H1 (cell line): Measurements from ENCODE around the gene IFT80. TPM values are rescaled to one million over a fixed set of nuclear protein-coding genes. Genes with fewer than 3 reads are reported as not detected.

ENCODE experiments used
- CTCF ChIA-PET: fragments of 300-600 bp; sonication (Branson Sonifier 250); formaldehyde crosslinking; loops from one replicate; lab custom pipeline; 2021; ENCODE audit not compliant: partially characterized antibody; lab: Charles Lee
- POLR2A ChIA-PET: fragments of 300-600 bp; sonication (Branson Sonifier 250); formaldehyde crosslinking; loops from one replicate; lab custom pipeline; 2021; ENCODE audit warnings: inconsistent platforms; ENCODE audit not compliant: partially characterized antibody; lab: Charles Lee
- DNase-seq, 2 experiments: peaks; one replicate each; pipeline versions ENCODE4 v3.0.0 to v3.0.0-alpha.2; 2010 to 2022; ENCODE audit warnings: low spot score in 2 of 2, low read depth in 1 of 2, mixed read lengths in 1 of 2
- FAIRE-seq: peaks from 2 replicates; lab custom pipeline; 2011; peaks lifted over from hg19 to GRCh38; lab: Jason Lieb, UNC
- H2AFZ ChIP-seq: 2 replicates; pipeline ENCODE4 v1.8.1; 2012; ENCODE audit warnings: low read length, inconsistent platforms
- H2AK5ac ChIP-seq: 2 replicates; pipeline ENCODE4 v1.6.1; 2013; ENCODE audit warnings: low read depth, low read length
- H2BK120ac ChIP-seq: replicated peaks from 2 replicates; pipeline ENCODE3; 2013; ENCODE audit warnings: low read depth, low read length, inconsistent platforms
- H2BK12ac ChIP-seq: 2 replicates; pipeline ENCODE4 v1.6.1; 2013; ENCODE audit warnings: low read depth, low read length
- H2BK15ac ChIP-seq: 2 replicates; pipeline ENCODE4 v1.6.1; 2013; ENCODE audit warnings: low read length
- H2BK20ac ChIP-seq: 2 replicates; pipeline ENCODE4 v1.6.1; 2013; ENCODE audit warnings: low read length
- H2BK5ac ChIP-seq: 2 replicates; pipeline ENCODE4 v1.6.1; 2013; ENCODE audit warnings: low read depth, low read length
- H3K14ac ChIP-seq: 2 replicates; pipeline ENCODE4 v1.6.1; 2013; ENCODE audit warnings: inconsistent platforms; ENCODE audit not compliant: insufficient read length
- H3K18ac ChIP-seq: 2 replicates; pipeline ENCODE4 v1.6.1; 2013; ENCODE audit warnings: low read length; ENCODE audit errors: extremely low read depth
- H3K23ac ChIP-seq: 2 replicates; pipeline ENCODE4 v1.6.1; 2013; ENCODE audit warnings: inconsistent platforms; ENCODE audit not compliant: insufficient read length
- H3K23me2 ChIP-seq: 2 replicates; pipeline ENCODE4 v1.6.1; 2013; ENCODE audit warnings: low read depth, low read length
- H3K27ac ChIP-seq: 2 replicates; pipeline ENCODE4 v1.6.1; 2011; ENCODE audit warnings: low read depth, low read length, inconsistent platforms
- H3K27me3 ChIP-seq, 4 experiments: replicated peaks in 1 of 4; 1 replicate in 1 of 4; 2 replicates in 3 of 4; pipeline versions ENCODE4 v1.6.1 to v1.8.1; 2011 to 2013; ENCODE audit warnings: low read length in 3 of 4, mild to moderate bottlenecking in 3 of 4, inconsistent platforms in 2 of 4, mixed read lengths in 2 of 4, moderate library complexity in 1 of 4; ENCODE audit not compliant: control insufficient read depth in 3 of 4, insufficient read depth in 3 of 4; ENCODE audit errors: extremely low read depth in 1 of 4
- H3K36me3 ChIP-seq, 4 experiments: 2 replicates each; pipeline versions ENCODE4 v1.6.1 to v1.8.1; 2011 to 2013; ENCODE audit warnings: mild to moderate bottlenecking in 4 of 4, low read length in 3 of 4, moderate library complexity in 2 of 4, control low read depth in 1 of 4, inconsistent platforms in 1 of 4; ENCODE audit not compliant: insufficient read depth in 4 of 4, control insufficient read depth in 2 of 4
- H3K4ac ChIP-seq: replicated peaks from 2 replicates; pipeline ENCODE3; 2013; ENCODE audit warnings: low read length, low read depth, mixed read lengths, inconsistent platforms; ENCODE audit not compliant: insufficient read length
- H3K4me1 ChIP-seq, 4 experiments: replicated peaks in 1 of 4; 1 replicate in 1 of 4; 2 replicates in 3 of 4; pipeline versions ENCODE4 v1.6.1 to v1.8.1; 2011 to 2013; ENCODE audit warnings: low read length in 3 of 4, inconsistent platforms in 2 of 4, mixed read lengths in 1 of 4; ENCODE audit not compliant: insufficient read depth in 4 of 4, control insufficient read depth in 3 of 4
- H3K4me2 ChIP-seq, 2 experiments: 2 replicates each; pipeline versions ENCODE4 v1.6.1 to v1.8.1; 2011 to 2013; ENCODE audit warnings: low read depth in 2 of 2, low read length in 2 of 2, control low read depth in 1 of 2, inconsistent platforms in 1 of 2, mild to moderate bottlenecking in 1 of 2; ENCODE audit not compliant: insufficient read depth in 1 of 2
- H3K4me3 ChIP-seq, 4 experiments: fragments of 200-600, 300-600 bp in 1 of 4; sonication (generic), shearing (Covaris generic), sonication (Bioruptor Twin) in 1 of 4; 2 replicates each; pipeline versions ENCODE4 v1.5.1 to v1.8.1; 2011 to 2016; ENCODE audit warnings: low read length in 4 of 4, low read depth in 3 of 4, control low read depth in 2 of 4, inconsistent platforms in 2 of 4, mild to moderate bottlenecking in 2 of 4, mixed read lengths in 1 of 4, moderate library complexity in 1 of 4; ENCODE audit not compliant: insufficient read depth in 2 of 4; ENCODE audit errors: extremely low read depth in 1 of 4
- H3K56ac ChIP-seq: replicated peaks from 2 replicates; pipeline ENCODE3; 2013; ENCODE audit warnings: low read depth, mild to moderate bottlenecking, mixed read lengths, low read length, inconsistent platforms; ENCODE audit not compliant: insufficient read length
- H3K79me1 ChIP-seq: 2 replicates; pipeline ENCODE4 v1.6.1; 2013; ENCODE audit warnings: low read depth, low read length, control low read depth
- H3K79me2 ChIP-seq, 2 experiments: 2 replicates each; pipeline versions ENCODE4 v1.6.1 to v1.8.1; 2012 to 2013; ENCODE audit warnings: low read length in 2 of 2, mild to moderate bottlenecking in 2 of 2, inconsistent platforms in 1 of 2; ENCODE audit not compliant: insufficient read depth in 2 of 2, control insufficient read depth in 1 of 2
- H3K9ac ChIP-seq, 4 experiments: replicated peaks in 1 of 4; 1 replicate in 1 of 4; 2 replicates in 3 of 4; pipeline versions ENCODE4 v1.6.1 to v1.8.1; 2011 to 2013; ENCODE audit warnings: low read depth in 3 of 4, low read length in 3 of 4, control low read depth in 2 of 4, mild to moderate bottlenecking in 2 of 4, moderate library complexity in 2 of 4, inconsistent platforms in 1 of 4; ENCODE audit errors: extremely low read depth in 1 of 4
- H3K9me3 ChIP-seq, 2 experiments: 2 replicates each; pipeline versions ENCODE4 v1.6.1 to v1.8.1; 2012 to 2013; ENCODE audit warnings: mild to moderate bottlenecking in 2 of 2, moderate library complexity in 2 of 2, control low read depth in 1 of 2, inconsistent platforms in 1 of 2, low read depth in 1 of 2, low read length in 1 of 2, mixed read lengths in 1 of 2; ENCODE audit not compliant: insufficient read depth in 2 of 2
- H4K20me1 ChIP-seq, 2 experiments: replicated peaks in 1 of 2; 2 replicates each; pipeline versions ENCODE3 to v1.8.1; 2011 to 2013; ENCODE audit warnings: inconsistent platforms in 2 of 2, low read length in 2 of 2, mild to moderate bottlenecking in 1 of 2; ENCODE audit not compliant: insufficient read depth in 2 of 2, control insufficient read depth in 1 of 2
- H4K5ac ChIP-seq: 2 replicates; pipeline ENCODE4 v1.6.1; 2013; ENCODE audit warnings: low read length, low read depth, mixed read lengths, inconsistent platforms; ENCODE audit not compliant: insufficient read length
- H4K8ac ChIP-seq: 2 replicates; pipeline ENCODE4 v1.8.0; 2013; ENCODE audit warnings: mild to moderate bottlenecking, moderate library complexity, low read length, inconsistent platforms; ENCODE audit not compliant: insufficient read depth; ENCODE audit errors: extremely low read depth
- H4K91ac ChIP-seq: replicated peaks from 2 replicates; pipeline ENCODE3; 2013; ENCODE audit warnings: low read length, mixed read lengths, inconsistent platforms; ENCODE audit not compliant: insufficient read length
- CBX5 ChIP-seq: fragments of 300-800, 300-1000 bp; sonication (generic); IDR thresholded peaks from 2 replicates; pipeline ENCODE4 v1.7.1; 2016; ENCODE audit warnings: antibody characterized with exemption, low read length, low read depth
- CTBP2 ChIP-seq: IDR thresholded peaks from 2 replicates; pipeline ENCODE4 v1.7.0; 2011; ENCODE audit warnings: borderline replicate concordance, mild to moderate bottlenecking, moderate library complexity, mixed read lengths, low read length; ENCODE audit not compliant: insufficient read depth, insufficient read length
- EP300 ChIP-seq, 2 experiments: IDR thresholded peaks; 1 replicate in 1 of 2; 2 replicates in 1 of 2; pipeline ENCODE4 v1.6.1; 2011 to 2012; ENCODE audit warnings: low read depth in 2 of 2, low read length in 2 of 2, mild to moderate bottlenecking in 2 of 2, borderline replicate concordance in 1 of 2, inconsistent platforms in 1 of 2, moderate library complexity in 1 of 2
- EZH2 ChIP-seq: fragments of 200-600 bp; sonication (generic); IDR thresholded peaks from 2 replicates; pipeline ENCODE4 v1.7.1; 2012; ENCODE audit warnings: low read depth, mild to moderate bottlenecking, moderate library complexity, low read length, inconsistent platforms; ENCODE audit not compliant: severe bottlenecking
- JUN ChIP-seq: IDR thresholded peaks from 2 replicates; pipeline ENCODE4 v1.6.1; 2011; ENCODE audit warnings: low read depth, mild to moderate bottlenecking, improper control_type of control experiment, low read length
- KDM5A ChIP-seq: fragments of 200-600 bp; IDR thresholded peaks from 2 replicates; pipeline ENCODE4 v1.7.1; 2012; ENCODE audit warnings: mild to moderate bottlenecking, low read length, inconsistent platforms, mixed read lengths
- RFX5 ChIP-seq: IDR thresholded peaks from 2 replicates; pipeline ENCODE4 v1.6.1; 2011; ENCODE audit warnings: low read depth, low read length, improper control_type of control experiment, borderline replicate concordance
- SAP30 ChIP-seq: fragments of 300-600 bp; sonication (generic); IDR thresholded peaks from 2 replicates; pipeline ENCODE4 v1.7.1; 2012; ENCODE audit warnings: low read length, moderate library complexity, mild to moderate bottlenecking, inconsistent platforms; ENCODE audit not compliant: insufficient read depth, insufficient replicate concordance
- SP1 ChIP-seq: IDR thresholded peaks from 2 replicates; pipeline ENCODE4 v1.6.1; 2011; ENCODE audit warnings: low read depth, low read length
- SP2 ChIP-seq: IDR thresholded peaks from 2 replicates; pipeline ENCODE4 v1.6.1; 2012; ENCODE audit warnings: mild to moderate bottlenecking, low read length, inconsistent platforms
- polyA plus RNA-seq, 7 experiments: library from polyadenylated mRNA; depleted of rRNA in 3 of 7; stranded (reverse) in 5 of 7; unstranded in 2 of 7; fragments of >200 nt in 5 of 7; fragments of 200-250 nt in 2 of 7; gene quantifications; 1 replicate in 5 of 7; 2 replicates in 1 of 7; 4 replicates in 1 of 7; pipeline versions ENCODE4 v1.2.1 to v1.2.3, GENCODE V29; 2011 to 2013; ENCODE audit warnings: missing spikeins in 2 of 7, mixed read lengths in 2 of 7
- total RNA-seq: library from RNA; stranded (reverse); fragmentation: NEBNext Ultra II Directional; extraction: Animal tissue kit (Norgen Biotek cat#: 25700); gene quantifications from 2 replicates; pipeline ENCODE4 v1.2.1, GENCODE V29; 2021

The IFT80 gene
- total and polyA plus RNA-seq, 2 of the 8 experiments (the other 6 are each of a cell fraction or from before 2014, with no cell fraction given), result 7.2 to 25.9 TPM

GRCh38 chr3:160330690-160331089, 68.3 kb downstream of the IFT80 start:
- Histone ChIP-seq H3K56ac (no peak overlapping the region), H3K23me2 (no peaks in the 10 kb centered on the region), H3K4me2 (no peak overlapping the region), H4K8ac (no peak overlapping the region), H3K79me1 (no peaks in the 10 kb centered on the region), H4K20me1 (no peaks in the 10 kb centered on the region), H4K5ac (no peak overlapping the region), H2BK15ac (no peak overlapping the region), H2BK120ac (no peak overlapping the region), H3K79me2 (no peaks in the 10 kb centered on the region), H2BK12ac (no peak overlapping the region), H3K36me3 (no peaks in the 10 kb centered on the region), H3K4me1 (no peaks in the 10 kb centered on the region), H2AK5ac (no peak overlapping the region), H2BK5ac (no peak overlapping the region), H3K9ac (no peak overlapping the region), H3K14ac (no peak overlapping the region), H2AFZ (no peak overlapping the region), H3K4me3 (no peak overlapping the region), H2BK20ac (no peak overlapping the region), H3K4ac (no peak overlapping the region), H4K91ac (no peak overlapping the region), H3K27me3 (no peaks in the 10 kb centered on the region), H3K9me3 (no peaks in the 10 kb centered on the region), H3K23ac (no peak overlapping the region), H3K18ac (no peak overlapping the region), H3K27ac (no peak overlapping the region)
- DNase-seq, result no peak
- POLR2A ChIA-PET, result no interaction called here
- CTCF ChIA-PET, result interaction anchor here (1.1 kb wide), 1 partner anchor 39 kb away, joined by 4 read pairs; no protein-coding TSS in a partner anchor
- TF ChIP-seq EP300 (IDR thresholded peaks at IDR 0.05; ENCODE audit: borderline replicate concordance in 1 of 2, low read depth in 2 of 2, low read length in 2 of 2), result no peak
- no peak for TF ChIP-seq KDM5A
- TF ChIP-seq JUN, result no peak
- TF ChIP-seq EZH2, result no peak
- TF ChIP-seq CBX5, result no peak
- no peak for TF ChIP-seq SAP30
- no peak for TF ChIP-seq RFX5
- no peak for TF ChIP-seq SP1
- no peak for TF ChIP-seq CTBP2
- no peak for TF ChIP-seq SP2
- FAIRE-seq, result no peak
